Activated T-helper 1 cell treated with anti-CD3 and anti-CD28 coated beads, Interleukin-12 subunit alpha, Interleukin-12 subunit beta, Interleukin-2, Interleukin-4 antibody, amounts not matched to agents 30 ng/mL and 10 ng/mL and 1 ng/mL, durations not matched to agents 14 hours and 24 hours and 36 hours (primary cell): ENCODE data around the gene NAV2. TPM values are rescaled to one million over a fixed set of nuclear protein-coding genes. Genes with fewer than 3 reads are reported as not detected.

Experiments used
- DNase-seq: peaks from one replicate; pipeline ENCODE4 v3.0.0; 2021; ENCODE audit warnings: low spot score
- H3K27ac Mint-ChIP-seq: one replicate; pipeline ENCODE4 v1.8.0; 2021; ENCODE audit warnings: mild to moderate bottlenecking, mixed read lengths
- H3K27me3 Mint-ChIP-seq: one replicate; pipeline ENCODE4 v1.8.0; 2022; ENCODE audit warnings: mild to moderate bottlenecking, moderate library complexity, mixed read lengths; ENCODE audit not compliant: insufficient read depth
- H3K36me3 Mint-ChIP-seq: one replicate; pipeline ENCODE4 v1.8.0; 2021; ENCODE audit warnings: low read depth, mixed read lengths
- H3K4me1 Mint-ChIP-seq: one replicate; pipeline ENCODE4 v1.8.0; 2021; ENCODE audit warnings: low read depth, mixed read lengths
- H3K4me3 Mint-ChIP-seq: one replicate; pipeline ENCODE4 v1.8.0; 2021; ENCODE audit warnings: mild to moderate bottlenecking, moderate library complexity, mixed read lengths
- H3K9me3 Mint-ChIP-seq: one replicate; pipeline ENCODE4 v1.8.0; 2021; ENCODE audit warnings: mixed read lengths
- intact Hi-C: fragments of 100-400 bp; cut with micrococcal nuclease; formaldehyde crosslinking; loops from one replicate; pipeline ENCODE4 v1.15.1; 2024
- total RNA-seq: library from RNA; stranded (reverse); gene quantifications from 2 replicates; pipeline ENCODE4 v1.2.3, GENCODE V29; 2022

Gene NAV2
- total RNA-seq, 1 donor from 2014 or later = 0.34 TPM

- Mint-ChIP-seq H3K4me1 (no peaks in the 10 kb centered on the region), H3K36me3 (no peaks in the 10 kb centered on the region), H3K4me3 (no peak overlapping the region), H3K9me3 (no peaks in the 10 kb centered on the region), H3K27ac (no peak overlapping the region), H3K27me3 (no peaks in the 10 kb centered on the region)
- DNase-seq = no peak
- intact Hi-C loops = no loop called here
These were observed 104.7 kb downstream of the NAV2 start for GRCh38 chr11:19817265-19817851.

- no peak overlapping the region for H3K4me3 Mint-ChIP-seq
- no peaks in the 10 kb centered on the region for H3K9me3 Mint-ChIP-seq
- intact Hi-C loops = no loop called here
- no peaks in the 10 kb centered on the region for H3K36me3 Mint-ChIP-seq
- no peak for DNase-seq
- no peaks in the 10 kb centered on the region for H3K4me1 Mint-ChIP-seq
- H3K27me3 Mint-ChIP-seq = no peaks in the 10 kb centered on the region
- no peak overlapping the region for H3K27ac Mint-ChIP-seq
These were observed 105.2 kb downstream of the NAV2 start for GRCh38 chr11:19817870-19818269.

- no peak overlapping the region for H3K27ac Mint-ChIP-seq
- H3K9me3 Mint-ChIP-seq = no peaks in the 10 kb centered on the region
- H3K4me3 Mint-ChIP-seq = no peak overlapping the region
- H3K4me1 Mint-ChIP-seq = no peaks in the 10 kb centered on the region
- intact Hi-C loops = no loop called here
- no peaks in the 10 kb centered on the region for H3K27me3 Mint-ChIP-seq
- H3K36me3 Mint-ChIP-seq = no peaks in the 10 kb centered on the region
- no peak for DNase-seq
These were observed 106.0 kb downstream of the NAV2 start for GRCh38 chr11:19818619-19819018.

GRCh38 chr11:19819148-19819547 is 106.5 kb downstream of the NAV2 start:
- intact Hi-C loops = no loop called here
- Mint-ChIP-seq H3K27ac (no peak overlapping the region), H3K27me3 (no peaks in the 10 kb centered on the region), H3K9me3 (no peaks in the 10 kb centered on the region), H3K4me3 (no peak overlapping the region), H3K4me1 (no peaks in the 10 kb centered on the region), H3K36me3 (no peaks in the 10 kb centered on the region)
- no peak for DNase-seq

- no peak for DNase-seq
- Mint-ChIP-seq H3K27me3 (no peaks in the 10 kb centered on the region), H3K27ac (no peak overlapping the region), H3K4me3 (no peak overlapping the region), H3K4me1 (no peaks in the 10 kb centered on the region), H3K9me3 (no peaks in the 10 kb centered on the region), H3K36me3 (no peaks in the 10 kb centered on the region)
- intact Hi-C loops = no loop called here
These were observed 107.5 kb downstream of the NAV2 start for GRCh38 chr11:19820100-19820499.

GRCh38 chr11:19821412-19821875 is 108.8 kb downstream of the NAV2 start:
- H3K4me3 Mint-ChIP-seq = no peak overlapping the region
- H3K36me3 Mint-ChIP-seq = no peaks in the 10 kb centered on the region
- peaks cover 2% of the 10 kb centered on the region for H3K27me3 Mint-ChIP-seq
- H3K4me1 Mint-ChIP-seq = no peaks in the 10 kb centered on the region
- no peak for DNase-seq
- intact Hi-C loops = no loop called here
- H3K9me3 Mint-ChIP-seq = no peaks in the 10 kb centered on the region
- H3K27ac Mint-ChIP-seq = no peak overlapping the region

GRCh38 chr11:19821993-19822392 is 109.4 kb downstream of the NAV2 start:
- intact Hi-C loops = no loop called here
- no peak for DNase-seq
- Mint-ChIP-seq H3K36me3 (no peaks in the 10 kb centered on the region), H3K27me3 (peaks cover 2% of the 10 kb centered on the region), H3K4me3 (no peak overlapping the region), H3K4me1 (no peaks in the 10 kb centered on the region), H3K9me3 (no peaks in the 10 kb centered on the region), H3K27ac (no peak overlapping the region)

GRCh38 chr11:19822531-19822930 is 109.9 kb downstream of the NAV2 start:
- H3K4me3 Mint-ChIP-seq = no peak overlapping the region
- no peaks in the 10 kb centered on the region for H3K4me1 Mint-ChIP-seq
- no peaks in the 10 kb centered on the region for H3K36me3 Mint-ChIP-seq
- H3K27ac Mint-ChIP-seq = no peak overlapping the region
- intact Hi-C loops = no loop called here
- no peaks in the 10 kb centered on the region for H3K9me3 Mint-ChIP-seq
- no peak for DNase-seq
- peaks cover 2% of the 10 kb centered on the region for H3K27me3 Mint-ChIP-seq

- Mint-ChIP-seq H3K27me3 (peaks cover 5% of the 10 kb centered on the region), H3K9me3 (no peaks in the 10 kb centered on the region), H3K4me3 (no peak overlapping the region), H3K36me3 (no peaks in the 10 kb centered on the region), H3K27ac (no peak overlapping the region), H3K4me1 (no peaks in the 10 kb centered on the region)
- no peak for DNase-seq
- intact Hi-C loops = no loop called here
These were observed 114.0 kb downstream of the NAV2 start for GRCh38 chr11:19826606-19827005.

- H3K4me3 Mint-ChIP-seq = peak overlapping the region; percentile 20
- no peak overlapping the region for H3K27ac Mint-ChIP-seq
- no peaks in the 10 kb centered on the region for H3K4me1 Mint-ChIP-seq
- intact Hi-C loops = no loop called here
- DNase-seq = no peak
- H3K27me3 Mint-ChIP-seq = peaks cover 5% of the 10 kb centered on the region
- H3K9me3 Mint-ChIP-seq = no peaks in the 10 kb centered on the region
- no peaks in the 10 kb centered on the region for H3K36me3 Mint-ChIP-seq
These were observed 114.9 kb downstream of the NAV2 start for GRCh38 chr11:19827399-19828135.

GRCh38 chr11:19828382-19829108 is 115.9 kb downstream of the NAV2 start:
- intact Hi-C loops = no loop called here
- no peaks in the 10 kb centered on the region for H3K36me3 Mint-ChIP-seq
- DNase-seq = no peak
- H3K27me3 Mint-ChIP-seq = peaks cover 5% of the 10 kb centered on the region
- no peaks in the 10 kb centered on the region for H3K4me1 Mint-ChIP-seq
- H3K4me3 Mint-ChIP-seq = no peak overlapping the region
- no peak overlapping the region for H3K27ac Mint-ChIP-seq
- no peaks in the 10 kb centered on the region for H3K9me3 Mint-ChIP-seq

GRCh38 chr11:19829109-19829837 is 116.6 kb downstream of the NAV2 start:
- Mint-ChIP-seq H3K4me1 (no peaks in the 10 kb centered on the region), H3K36me3 (no peaks in the 10 kb centered on the region), H3K27ac (no peak overlapping the region), H3K27me3 (peaks cover 5% of the 10 kb centered on the region), H3K4me3 (no peak overlapping the region), H3K9me3 (no peaks in the 10 kb centered on the region)
- intact Hi-C loops = no loop called here
- no peak for DNase-seq
